GM21381 (cell line): ENCODE data around the gene INPP5A.

Experiments used
- ATAC-seq: cut with Tn5 transposase; IDR thresholded peaks from one replicate; pipeline ENCODE4 v1.9.1; 2021; ENCODE audit warnings: mild to moderate bottlenecking, moderate library complexity; ENCODE audit not compliant: unreplicated experiment

INPP5A gene

DNA sequence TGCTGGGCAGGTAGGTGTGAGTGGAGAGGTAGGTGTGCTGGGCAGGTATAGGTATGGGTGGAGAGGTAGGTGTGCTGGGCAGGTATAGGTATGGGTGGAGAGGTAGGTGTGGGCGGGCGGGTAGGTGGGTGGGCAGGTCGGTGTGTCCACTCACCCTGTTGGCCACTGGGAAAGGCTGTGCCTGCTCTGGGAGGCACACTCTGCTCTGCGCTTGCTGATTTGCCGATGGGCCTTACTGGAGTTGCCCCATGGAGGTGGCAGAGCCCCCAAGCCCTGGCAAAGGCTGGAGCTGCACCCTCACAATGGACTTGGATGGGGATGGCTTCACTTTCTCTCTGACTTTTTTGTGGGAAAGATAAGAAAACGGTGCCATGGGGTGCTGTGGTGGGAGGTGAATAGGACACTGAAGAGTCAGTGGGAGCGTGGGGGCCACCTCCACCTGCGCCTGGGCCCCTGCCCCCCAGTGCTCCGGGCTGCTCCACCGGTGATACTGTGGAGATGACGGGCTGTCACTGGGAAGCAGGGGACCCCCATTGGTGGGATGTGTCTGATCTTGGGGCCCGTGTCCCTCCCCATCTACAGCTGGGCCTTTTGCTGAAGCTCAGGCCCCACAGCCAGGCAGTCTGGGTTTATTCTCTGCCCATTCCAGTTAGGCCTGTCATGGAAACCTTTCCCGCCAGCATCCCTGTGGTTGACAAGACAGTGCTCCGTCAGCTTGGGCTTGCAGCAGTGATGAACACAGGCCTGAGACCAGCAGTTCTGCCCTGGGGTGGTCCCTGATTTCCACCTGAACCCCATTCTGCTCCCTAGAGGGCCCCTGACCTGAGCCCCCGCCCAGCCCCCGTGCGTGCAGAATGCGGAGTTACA lies 173.4 kb downstream of the INPP5A start:
- no peak for ATAC-seq

DNA sequence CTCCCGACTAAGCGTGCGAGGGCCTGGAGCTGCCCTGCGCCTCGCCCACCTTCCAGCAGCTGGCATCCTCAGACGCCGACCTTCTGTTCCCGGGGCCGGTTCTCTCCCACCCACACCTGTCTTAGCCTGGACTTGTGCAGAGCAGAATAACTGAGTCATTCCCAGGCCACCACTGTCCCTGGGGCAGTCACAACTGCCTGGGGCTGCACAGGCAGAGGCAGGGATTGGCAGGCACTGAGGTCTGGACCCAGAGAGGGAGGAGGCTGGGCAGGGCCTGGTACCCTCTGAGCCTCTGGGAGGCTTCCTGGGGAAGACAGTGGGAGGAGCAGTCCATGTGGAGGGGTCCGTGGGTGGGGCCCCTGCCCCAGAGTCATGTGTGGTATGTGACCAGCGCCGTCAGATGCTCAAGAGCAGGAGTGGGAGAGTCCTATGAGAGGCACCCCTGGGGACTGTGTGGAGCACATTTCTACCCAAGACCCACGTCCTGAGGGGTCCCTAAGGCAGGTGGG lies 174.1 kb downstream of the INPP5A start:
- no peak for ATAC-seq

DNA sequence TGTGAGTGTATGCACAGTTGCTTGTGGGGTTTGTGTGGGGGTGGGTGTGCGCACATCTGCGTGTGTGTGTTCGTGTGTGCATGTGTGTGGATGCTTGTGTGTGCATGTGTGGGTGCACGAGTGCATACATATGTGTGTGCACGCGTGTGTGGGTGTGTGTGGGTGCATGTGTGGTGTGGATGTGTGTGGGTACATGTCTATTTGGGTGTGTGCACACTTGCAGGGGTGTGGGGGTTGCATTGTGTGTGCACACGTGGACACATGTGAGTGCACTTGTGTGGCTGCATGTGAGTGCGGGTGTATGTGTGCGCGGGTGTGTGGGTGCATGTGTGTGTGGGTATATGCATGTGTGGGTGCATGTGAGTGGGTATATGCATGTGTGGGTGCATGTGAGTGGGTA lies 174.7 kb downstream of the INPP5A start:
- no peak for ATAC-seq

DNA sequence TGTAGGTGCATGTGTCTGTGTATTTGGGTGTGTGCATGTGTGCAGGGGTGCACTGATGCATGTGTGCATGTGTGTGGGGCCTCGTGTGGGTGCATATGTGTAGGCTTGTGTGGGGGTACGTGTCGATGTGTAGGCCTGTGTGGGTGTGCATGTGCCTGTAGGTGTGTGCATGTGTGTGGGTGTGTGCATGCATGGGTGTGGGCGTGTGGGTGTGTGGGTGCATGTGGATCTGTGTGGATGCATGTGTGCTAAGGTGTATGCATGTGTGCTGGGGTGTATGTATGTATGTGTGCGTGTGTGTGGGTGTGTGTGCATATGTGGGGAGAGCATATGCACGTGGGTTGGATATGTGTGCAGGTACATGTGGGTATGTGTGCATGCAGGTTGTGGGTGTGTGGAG lies 175.2 kb downstream of the INPP5A start:
- ATAC-seq, result no peak

DNA sequence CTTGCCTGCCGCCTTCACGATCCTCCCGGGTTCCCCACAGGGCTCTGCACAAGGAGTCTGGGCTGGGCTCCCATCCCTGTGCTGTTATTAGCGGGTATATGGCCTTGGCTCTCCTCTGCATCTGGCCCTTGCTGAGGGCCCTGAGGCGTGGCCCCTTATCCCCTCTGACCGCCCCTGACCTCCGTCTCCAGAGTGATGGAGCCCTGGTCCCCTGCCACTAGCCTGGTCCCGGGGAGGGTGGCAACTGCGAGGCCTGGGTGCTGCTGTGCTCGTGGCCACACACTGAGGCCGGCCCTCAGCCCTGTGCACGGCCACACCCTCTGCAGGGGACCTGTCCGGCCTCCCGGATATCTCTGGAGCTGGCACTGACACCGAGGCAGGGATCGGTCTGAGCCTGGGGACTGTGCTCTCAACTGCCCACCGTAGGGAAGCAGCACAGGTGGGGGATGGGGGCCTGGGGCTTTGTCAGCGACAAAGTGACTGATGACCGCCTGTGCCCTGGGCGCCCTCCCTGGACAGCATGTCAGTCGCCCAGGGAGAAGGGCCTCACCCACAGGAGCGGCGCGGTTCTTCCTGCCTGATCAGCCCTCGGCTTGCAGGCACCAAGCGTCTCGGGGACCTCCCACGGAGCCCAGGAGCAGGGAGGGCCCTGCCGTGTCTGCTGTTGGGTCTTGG lies 176.0 kb downstream of the INPP5A start:
- no peak for ATAC-seq

DNA sequence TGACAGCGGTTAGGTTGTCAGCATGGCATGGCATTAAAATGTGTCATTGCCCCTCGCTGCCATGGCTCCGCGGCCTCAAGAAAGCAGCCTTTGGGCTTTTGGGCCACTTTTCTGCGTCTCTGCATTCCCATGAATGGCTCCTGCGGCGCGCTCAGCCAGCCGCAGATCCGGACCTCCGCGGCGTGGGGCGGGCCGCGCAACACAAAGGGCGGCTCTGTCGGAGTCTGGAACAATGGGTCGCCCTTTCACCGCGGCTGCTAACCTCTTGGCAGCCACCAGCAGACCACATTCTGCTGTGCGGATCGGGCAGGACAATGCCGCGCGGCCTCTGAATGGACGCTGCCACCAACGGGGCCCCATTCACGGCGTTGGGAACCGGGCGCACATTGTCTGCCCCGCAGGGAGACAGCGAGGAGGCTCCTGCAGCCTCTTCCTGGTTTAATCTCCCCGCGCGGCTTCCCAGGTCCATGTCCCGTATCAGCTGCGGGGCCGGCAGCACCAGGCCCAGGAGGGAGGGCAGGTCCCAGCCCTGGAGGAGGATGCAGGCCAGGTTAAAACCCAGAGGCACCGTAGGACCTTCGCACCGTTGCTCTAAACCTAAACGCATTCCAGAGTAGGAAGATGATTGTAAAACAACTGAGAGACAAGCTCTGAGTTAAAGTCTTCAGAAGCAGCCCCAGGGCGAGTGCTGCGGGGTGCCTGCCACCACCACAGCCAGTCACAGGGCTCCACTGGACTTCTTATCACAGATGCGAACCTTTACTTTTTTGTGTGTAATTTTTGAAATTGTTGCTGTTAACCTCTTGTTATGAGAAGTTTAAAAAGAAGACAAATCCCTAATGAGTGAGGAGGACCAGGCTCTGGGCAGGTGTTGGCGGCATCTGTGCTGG lies 176.8 kb downstream of the INPP5A start:
- no peak for ATAC-seq

DNA sequence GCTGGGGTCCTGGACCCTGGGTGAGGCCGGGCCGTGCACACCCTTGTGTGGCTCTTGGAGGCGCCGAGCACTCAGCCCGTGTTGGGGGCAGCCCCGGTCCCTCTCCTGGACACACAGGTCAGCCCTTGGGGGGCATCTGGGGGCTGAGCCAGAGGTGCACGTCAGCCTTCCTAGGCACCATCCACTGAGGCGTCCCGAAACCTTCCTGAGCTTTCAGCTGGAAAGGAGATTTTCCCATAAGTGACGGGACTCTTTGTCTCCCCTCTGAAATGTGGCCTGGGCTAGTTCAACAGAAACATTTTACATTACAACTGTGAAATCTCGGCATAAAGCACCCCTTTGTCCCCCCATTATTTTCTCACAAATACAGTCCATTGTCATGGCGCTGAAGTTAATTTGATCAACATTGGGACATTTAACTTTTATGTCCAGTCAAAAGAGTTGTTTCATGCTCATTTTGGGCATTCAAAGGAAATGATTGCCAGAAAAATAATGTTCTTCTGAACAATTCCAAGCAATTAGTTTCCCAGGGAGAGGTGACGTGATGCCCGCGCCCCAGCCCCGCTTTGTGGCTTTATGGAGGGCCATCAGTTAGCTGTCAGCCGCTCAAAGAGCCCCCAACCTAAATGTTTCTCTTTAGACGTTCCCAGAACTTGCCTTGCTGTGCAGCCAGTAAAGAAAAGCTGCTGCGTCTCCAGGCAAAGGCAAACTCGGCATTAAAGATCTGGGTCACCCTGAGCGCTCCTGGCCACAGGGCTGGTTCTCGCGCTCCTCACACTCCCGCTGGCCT lies 177.6 kb downstream of the INPP5A start:
- no peak for ATAC-seq

DNA sequence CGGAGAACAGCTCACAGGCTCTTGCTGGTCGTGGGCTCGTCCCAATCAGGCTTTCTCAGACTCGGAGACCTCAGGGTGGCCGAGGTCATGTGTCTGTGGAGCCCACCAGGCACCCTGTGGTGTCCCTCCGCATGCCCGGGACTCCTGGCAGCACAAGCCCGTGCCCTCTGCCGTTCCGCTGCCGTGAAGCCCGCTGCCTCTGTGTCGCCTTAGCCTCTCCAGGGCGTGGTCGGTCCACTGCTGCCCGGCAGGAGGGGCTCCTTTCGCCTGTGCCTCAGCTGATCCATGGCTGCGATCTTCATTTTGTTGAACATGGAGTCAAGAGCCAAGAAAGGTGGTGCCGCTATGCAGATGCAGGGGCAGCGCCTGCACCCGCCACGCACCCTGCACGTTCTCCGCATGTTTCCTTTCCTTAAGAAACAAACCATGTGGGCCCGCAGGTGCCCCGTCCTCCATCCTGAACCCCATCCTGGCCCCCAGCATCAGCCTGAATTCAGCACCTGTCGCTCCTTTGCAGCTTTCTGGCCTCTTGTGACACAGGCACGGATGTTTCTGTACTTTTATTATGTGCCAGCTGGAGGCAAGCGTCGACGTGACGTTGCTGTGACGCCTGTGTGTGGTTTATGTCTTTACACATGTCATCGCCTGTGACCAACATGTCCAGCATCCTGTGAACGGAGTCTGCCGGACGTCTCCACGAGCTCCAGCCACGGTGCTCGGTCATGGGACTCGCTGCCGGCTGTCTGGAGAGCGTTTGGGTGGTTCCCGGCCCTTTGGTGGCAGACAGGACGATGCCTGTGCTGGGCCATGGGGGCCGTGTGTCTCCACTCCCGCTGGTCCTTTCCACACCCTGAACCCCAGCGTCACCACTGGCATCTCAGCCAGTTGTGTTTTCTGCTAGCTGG lies 178.4 kb downstream of the INPP5A start:
- ATAC-seq, result no peak

DNA sequence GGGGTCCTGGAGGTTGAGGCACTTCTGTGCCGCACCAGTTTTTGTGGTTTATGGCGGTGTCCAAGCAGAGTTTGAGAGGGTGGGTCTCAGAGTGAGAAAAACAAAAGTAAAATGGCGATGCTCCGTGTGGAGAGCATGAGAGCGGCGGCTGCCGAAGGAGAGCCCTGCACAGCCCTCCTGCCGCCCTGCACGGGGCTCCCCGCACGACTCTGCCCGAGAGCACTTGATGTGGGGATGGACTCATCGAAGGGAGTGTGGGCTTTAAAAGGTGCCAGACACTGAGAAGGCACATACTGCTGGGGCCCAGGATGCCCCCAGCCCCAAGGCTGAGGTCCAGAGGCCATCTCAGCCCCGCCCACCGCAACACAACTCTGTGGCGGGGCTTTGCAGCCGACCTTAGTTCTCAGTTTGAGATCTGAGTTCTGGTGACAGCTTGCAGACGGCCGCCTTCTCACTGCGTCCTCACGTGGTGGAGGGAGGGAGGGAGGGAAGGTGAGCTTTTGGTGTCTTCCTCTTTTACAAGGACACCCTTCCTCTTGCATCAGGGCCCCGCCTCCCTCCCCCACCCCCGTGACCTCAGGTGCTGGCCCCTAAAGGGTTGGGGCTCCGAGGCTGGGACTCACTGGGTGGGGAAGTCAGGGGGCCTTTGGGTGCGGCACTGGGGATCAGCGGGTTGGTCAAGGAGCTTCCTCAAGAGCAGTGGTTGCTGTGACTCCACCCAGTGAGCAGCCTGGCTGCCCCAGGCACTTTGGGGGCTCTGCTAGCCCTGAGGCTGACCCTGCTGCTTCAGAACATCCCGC lies 179.3 kb downstream of the INPP5A start:
- no peak for ATAC-seq

DNA sequence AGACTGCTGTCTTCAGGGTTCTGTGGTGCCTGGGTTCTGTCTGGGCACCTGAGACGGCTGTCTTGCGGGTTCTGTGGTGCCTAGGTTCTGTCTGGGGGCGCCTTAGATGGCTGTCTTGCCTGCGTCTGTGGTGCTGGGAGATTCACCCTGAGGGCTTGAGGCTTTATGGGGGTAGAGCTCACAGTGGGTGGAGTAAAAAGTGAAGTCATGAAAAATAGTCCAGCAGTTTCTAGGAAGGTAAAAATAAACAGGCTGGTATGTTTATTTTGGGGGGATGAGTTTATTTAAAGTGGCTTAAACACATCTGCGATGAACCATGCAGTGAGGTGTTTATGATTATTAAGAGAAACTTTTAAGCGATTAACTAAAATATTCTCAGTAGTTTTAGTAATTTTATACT lies 184.1 kb downstream of the INPP5A start:
- no peak for ATAC-seq

DNA sequence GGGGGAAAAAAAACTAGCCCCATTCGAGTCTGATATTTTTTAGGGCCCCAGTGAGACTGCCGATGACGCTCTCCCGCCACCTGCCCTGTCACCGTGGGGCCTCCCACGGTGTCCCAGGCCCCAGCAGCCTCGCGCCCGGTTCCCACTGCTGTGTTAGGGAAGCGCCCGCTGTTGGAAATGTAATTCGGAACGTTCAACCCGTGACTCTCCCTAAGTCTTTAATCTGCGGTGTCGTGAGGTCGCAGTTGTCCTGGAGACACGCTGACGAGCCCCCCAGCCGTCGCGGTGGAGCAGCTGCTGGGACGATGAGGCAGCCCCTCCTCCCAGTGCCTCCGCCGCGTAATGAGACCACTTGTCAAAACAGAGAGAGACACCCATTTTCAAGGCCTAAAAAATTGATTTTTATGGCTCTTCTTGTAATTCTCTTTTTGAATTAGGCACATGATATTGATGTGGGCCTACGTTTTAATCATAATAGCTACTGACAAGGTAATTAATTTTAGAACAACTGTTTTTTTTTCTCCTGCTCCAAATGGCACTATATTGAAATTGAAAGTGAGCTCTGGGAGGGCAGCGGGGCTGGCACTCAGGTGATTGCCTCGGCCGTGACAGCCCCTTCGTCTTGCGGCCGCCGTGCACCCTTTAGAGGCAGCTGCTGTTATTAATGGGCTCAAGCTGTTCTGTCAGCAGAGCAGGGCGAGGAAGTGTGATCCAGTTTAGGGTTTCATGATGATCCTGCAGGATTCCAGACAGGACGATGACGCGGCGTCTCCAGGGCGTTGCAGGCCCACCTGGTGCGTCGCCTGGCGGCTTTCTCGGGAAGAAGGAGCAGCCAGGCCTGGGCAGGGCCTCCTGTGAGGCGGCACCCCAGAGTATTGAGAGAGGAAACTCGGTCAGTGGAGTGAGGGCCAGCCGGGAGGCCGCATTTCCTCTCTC lies 185.1 kb downstream of the INPP5A start:
- no peak for ATAC-seq

DNA sequence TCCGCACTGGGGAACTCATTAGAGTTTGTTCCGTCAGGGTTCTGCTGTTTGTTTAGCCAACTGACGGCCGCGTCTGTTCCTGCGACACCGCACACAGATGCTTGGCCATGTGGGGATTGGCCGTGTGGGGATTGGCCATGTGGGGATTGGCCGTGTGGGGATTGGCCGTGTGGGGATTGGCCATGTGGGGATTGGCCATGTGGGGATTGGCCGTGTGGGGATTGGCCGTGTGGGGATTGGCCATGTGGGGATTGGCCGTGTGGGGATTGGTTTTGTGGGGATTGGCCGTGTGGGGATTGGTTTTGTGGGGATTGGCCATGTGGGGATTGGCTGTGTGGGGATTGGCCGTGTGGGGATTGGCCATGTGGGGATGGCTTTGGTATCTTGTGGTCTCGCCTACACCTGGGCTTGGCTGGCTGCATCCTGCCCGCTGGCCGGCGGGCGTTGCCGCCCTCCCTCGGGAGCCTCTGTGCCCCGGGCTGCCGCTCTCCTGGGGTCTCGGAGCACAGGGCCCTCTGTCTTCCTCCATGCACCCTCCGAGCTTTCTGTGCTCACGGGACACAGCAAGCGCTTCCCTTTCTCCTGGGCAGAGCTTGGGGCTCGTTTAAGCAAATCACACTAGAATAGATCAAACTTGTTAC lies 185.9 kb downstream of the INPP5A start:
- ATAC-seq, result no peak

DNA sequence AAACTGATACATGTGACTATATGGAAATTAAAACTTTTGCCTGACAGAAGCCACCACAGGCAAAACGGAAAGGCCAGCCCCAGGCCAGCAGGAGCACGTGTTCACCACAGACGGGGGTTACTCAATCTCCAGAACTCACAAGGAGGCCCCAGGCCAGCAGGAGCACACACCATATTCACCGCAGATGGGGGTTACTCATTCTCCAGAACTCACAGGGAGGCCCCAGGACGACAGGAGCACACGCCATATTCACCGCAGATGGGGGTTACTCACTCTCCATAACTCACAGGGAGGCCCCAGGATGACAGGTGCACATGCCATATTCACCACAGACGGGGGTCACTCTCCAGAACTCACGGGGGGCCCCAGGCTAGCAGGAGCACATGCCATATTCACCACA lies 186.9 kb downstream of the INPP5A start:
- ATAC-seq, result no peak

DNA sequence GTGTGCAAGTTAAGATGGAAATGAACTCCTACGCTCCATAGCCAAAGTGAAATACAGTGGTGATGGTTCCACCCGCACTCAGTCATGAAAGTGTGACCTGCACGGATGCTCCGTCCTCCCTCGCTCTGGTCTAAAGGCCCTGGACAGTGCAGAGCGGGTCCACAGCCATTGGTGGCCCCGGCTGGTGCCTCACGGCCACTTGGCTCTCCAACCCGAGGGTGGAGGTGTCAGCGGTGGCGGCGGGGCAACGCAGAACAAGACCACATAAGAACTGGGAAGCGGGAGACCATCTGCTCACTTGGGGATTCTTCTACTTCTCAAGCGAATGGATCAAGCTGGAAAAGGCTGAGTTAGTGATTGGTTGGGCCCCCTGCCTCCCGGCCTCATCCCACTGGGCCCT lies 187.6 kb downstream of the INPP5A start:
- ATAC-seq, result no peak

DNA sequence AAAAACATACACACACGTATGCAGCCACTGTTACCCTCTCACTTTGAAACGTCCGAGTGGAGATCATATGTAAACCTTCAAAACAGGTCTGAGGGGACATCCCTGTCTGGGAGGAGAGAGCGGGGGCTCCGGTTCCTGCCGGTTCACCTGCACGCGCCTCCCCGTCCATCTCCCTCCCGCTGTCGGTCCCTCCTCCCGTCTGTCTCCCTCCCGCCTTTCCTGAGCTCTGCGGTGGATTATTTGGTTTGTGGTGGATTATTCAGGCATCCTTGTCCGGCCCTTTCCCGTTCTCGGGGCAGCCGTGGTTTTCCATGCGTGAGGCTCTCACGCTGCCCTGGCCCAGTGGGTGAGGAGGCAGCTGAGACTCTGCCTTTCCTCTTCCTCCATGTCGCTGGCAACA lies 188.6 kb downstream of the INPP5A start:
- no peak for ATAC-seq

DNA sequence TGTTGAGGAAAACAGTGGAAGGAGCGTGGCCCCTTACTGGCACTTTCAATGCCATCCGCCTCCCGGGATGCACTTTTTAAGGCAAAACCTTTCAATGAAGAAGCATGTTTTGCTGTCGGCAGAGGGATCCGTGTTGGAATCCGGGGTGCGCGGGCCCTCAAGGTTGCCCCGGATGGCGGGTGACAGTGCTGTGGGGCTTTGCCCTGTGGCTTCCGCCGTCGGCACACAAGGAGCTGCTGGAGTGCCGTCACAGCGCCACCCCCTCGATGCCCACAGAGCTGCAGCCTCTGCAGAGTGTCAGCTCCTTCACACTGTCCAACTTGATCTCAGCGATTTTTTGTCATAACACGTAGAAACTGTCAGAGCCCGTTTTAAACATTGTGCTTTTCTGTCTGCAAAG lies 189.4 kb downstream of the INPP5A start:
- ATAC-seq, result no peak

DNA sequence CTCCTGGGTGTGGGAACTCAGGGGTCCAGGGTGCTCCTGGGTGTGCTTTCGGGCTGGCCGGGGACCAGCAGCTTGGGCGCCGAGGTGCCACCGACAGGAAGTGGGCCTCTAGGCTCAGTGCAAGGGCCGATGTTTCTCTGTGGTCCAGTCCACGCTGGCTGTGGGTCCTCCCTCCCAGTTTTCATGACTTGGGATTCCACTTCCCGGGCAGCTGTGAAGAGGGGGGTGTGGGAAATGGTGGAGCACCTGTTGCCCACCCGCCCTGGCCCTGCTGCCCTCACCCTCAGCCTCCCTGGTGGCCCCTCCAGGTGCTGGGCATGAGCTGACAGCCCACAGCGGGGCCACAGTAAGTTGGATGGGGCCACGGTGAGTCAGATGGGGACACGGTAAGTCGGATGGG lies 189.8 kb downstream of the INPP5A start:
- ATAC-seq, result no peak
